ENCODE data around the gene MPPED2.

The MPPED2 gene

DNA sequence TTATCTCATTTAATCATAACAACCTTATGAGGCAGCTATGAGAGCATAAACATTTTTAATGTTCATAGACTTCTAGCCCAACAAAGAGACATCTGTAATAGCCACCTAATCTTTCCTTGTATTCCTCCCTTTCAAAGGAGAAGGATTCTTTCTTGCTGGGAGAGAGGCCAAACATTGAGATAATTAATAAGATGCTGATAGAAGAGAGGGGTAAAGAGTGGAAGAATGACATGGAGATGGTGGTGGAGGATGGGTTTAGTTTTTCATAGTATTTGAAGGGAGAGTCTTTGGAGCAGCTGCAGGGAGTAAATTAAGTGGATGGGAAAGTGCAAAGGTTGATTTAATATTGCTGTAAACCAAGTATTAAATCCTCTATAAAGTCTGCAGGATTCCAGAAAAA, 205.3 kb downstream of the MPPED2 start:
- POLR2A ChIA-PET, result no interaction called here
- TF ChIP-seq BHLHE40 (IDR thresholded peaks at IDR 0.05; ENCODE audit: borderline replicate concordance) (no peak), TARDBP (IDR thresholded peaks at IDR 0.05) (no peak), LEF1 (IDR thresholded peaks at IDR 0.05; ENCODE audit: borderline replicate concordance) (no peak), FOXM1 (IDR thresholded peaks at IDR 0.05; ENCODE audit: borderline replicate concordance) (no peak), FOXK2 (IDR thresholded peaks at IDR 0.05) (no peak), CTBP1 (IDR thresholded peaks at IDR 0.05; ENCODE audit: borderline replicate concordance) (no peak), ZNF384 (IDR thresholded peaks at IDR 0.05) (no peak)
- TF ChIP-seq, protein P1, sequence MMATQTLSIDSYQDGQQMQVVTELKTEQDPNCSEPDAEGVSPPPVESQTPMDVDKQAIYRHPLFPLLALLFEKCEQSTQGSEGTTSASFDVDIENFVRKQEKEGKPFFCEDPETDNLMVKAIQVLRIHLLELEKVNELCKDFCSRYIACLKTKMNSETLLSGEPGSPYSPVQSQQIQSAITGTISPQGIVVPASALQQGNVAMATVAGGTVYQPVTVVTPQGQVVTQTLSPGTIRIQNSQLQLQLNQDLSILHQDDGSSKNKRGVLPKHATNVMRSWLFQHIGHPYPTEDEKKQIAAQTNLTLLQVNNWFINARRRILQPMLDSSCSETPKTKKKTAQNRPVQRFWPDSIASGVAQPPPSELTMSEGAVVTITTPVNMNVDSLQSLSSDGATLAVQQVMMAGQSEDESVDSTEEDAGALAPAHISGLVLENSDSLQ (IDR thresholded peaks at IDR 0.05), result no peak
- no peak for DNase-seq (ENCODE audit: extremely low spot score)
- CTCF ChIA-PET, result no interaction called here

DNA sequence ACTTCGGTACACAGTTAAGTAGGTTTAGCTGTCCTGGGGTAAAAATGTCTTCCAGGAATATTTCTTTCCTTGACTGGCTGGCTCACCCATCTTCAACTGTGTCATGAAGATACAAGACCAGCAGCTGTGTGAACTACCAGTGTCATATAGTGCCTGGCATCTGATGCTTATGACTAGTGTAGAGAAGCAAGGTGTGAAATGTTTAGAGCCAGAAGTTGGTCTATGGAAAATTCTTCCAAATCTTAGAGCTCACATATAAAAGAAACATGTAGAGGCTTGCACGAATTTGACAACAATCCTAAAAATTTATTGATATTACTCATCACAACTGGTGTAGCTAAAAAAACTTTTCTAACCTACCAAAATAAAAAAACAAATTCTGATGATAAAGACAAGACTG, 208.8 kb downstream of the MPPED2 start:
- DNase-seq (ENCODE audit: extremely low spot score), result no peak
- ChIA-PET POLR2A (no interaction called here), CTCF (no interaction called here)
- TF ChIP-seq NFRKB (IDR thresholded peaks at IDR 0.05) (no peak), CTBP1 (IDR thresholded peaks at IDR 0.05; ENCODE audit: borderline replicate concordance) (no peak), LEF1 (IDR thresholded peaks at IDR 0.05; ENCODE audit: borderline replicate concordance) (no peak), SUZ12 (IDR thresholded peaks at IDR 0.05) (no peak), FOXK2 (IDR thresholded peaks at IDR 0.05) (no peak), HDGF (IDR thresholded peaks at IDR 0.05; ENCODE audit: borderline replicate concordance) (no peak), ELF4 (IDR thresholded peaks at IDR 0.05) (no peak), TARDBP (IDR thresholded peaks at IDR 0.05) (no peak), ZNF384 (IDR thresholded peaks at IDR 0.05) (no peak), BHLHE40 (IDR thresholded peaks at IDR 0.05; ENCODE audit: borderline replicate concordance) (no peak), L3MBTL2 (conservative IDR thresholded peaks at IDR 0.05) (no peak)

- no peak for DNase-seq (ENCODE audit: extremely low spot score)
- ChIA-PET CTCF (no interaction called here), POLR2A (no interaction called here)
- TF ChIP-seq SUZ12 (IDR thresholded peaks at IDR 0.05) (no peak), ELF4 (IDR thresholded peaks at IDR 0.05) (no peak), L3MBTL2 (conservative IDR thresholded peaks at IDR 0.05) (no peak), TARDBP (IDR thresholded peaks at IDR 0.05) (no peak), HDGF (IDR thresholded peaks at IDR 0.05; ENCODE audit: borderline replicate concordance) (no peak), ZNF384 (IDR thresholded peaks at IDR 0.05) (no peak), LEF1 (IDR thresholded peaks at IDR 0.05; ENCODE audit: borderline replicate concordance) (no peak), FOXK2 (IDR thresholded peaks at IDR 0.05) (no peak), FOXM1 (IDR thresholded peaks at IDR 0.05; ENCODE audit: borderline replicate concordance) (no peak), NFRKB (IDR thresholded peaks at IDR 0.05) (no peak), CTBP1 (IDR thresholded peaks at IDR 0.05; ENCODE audit: borderline replicate concordance) (no peak), FOXA1 (IDR thresholded peaks at IDR 0.05) (no peak), ARNT (IDR thresholded peaks at IDR 0.05) (no peak), SP1 (IDR thresholded peaks at IDR 0.05) (no peak)
- TF ChIP-seq, protein P1 (IDR thresholded peaks at IDR 0.05), result no peak
Measured at GRCh38 chr11:30370164-30370563, 216.0 kb downstream of the MPPED2 start.

GRCh38 chr11:30368394-30368793, 217.8 kb downstream of the MPPED2 start:
- DNase-seq (ENCODE audit: extremely low spot score), result no peak
- POLR2A ChIA-PET, result no interaction called here
- CTCF ChIA-PET, result no interaction called here
- TF ChIP-seq ZNF384 (IDR thresholded peaks at IDR 0.05) (no peak), ELF4 (IDR thresholded peaks at IDR 0.05) (no peak), NFRKB (IDR thresholded peaks at IDR 0.05) (no peak), L3MBTL2 (conservative IDR thresholded peaks at IDR 0.05) (no peak), FOXM1 (IDR thresholded peaks at IDR 0.05; ENCODE audit: borderline replicate concordance) (no peak), SUZ12 (IDR thresholded peaks at IDR 0.05) (no peak), ARNT (IDR thresholded peaks at IDR 0.05) (no peak), FOXA1 (IDR thresholded peaks at IDR 0.05) (no peak), BHLHE40 (IDR thresholded peaks at IDR 0.05; ENCODE audit: borderline replicate concordance) (no peak), SP1 (IDR thresholded peaks at IDR 0.05) (no peak), TARDBP (IDR thresholded peaks at IDR 0.05) (no peak), FOXK2 (IDR thresholded peaks at IDR 0.05) (no peak), LEF1 (IDR thresholded peaks at IDR 0.05; ENCODE audit: borderline replicate concordance) (no peak), CTBP1 (IDR thresholded peaks at IDR 0.05; ENCODE audit: borderline replicate concordance) (no peak)
- TF ChIP-seq, protein P1 (IDR thresholded peaks at IDR 0.05), result no peak

DNA sequence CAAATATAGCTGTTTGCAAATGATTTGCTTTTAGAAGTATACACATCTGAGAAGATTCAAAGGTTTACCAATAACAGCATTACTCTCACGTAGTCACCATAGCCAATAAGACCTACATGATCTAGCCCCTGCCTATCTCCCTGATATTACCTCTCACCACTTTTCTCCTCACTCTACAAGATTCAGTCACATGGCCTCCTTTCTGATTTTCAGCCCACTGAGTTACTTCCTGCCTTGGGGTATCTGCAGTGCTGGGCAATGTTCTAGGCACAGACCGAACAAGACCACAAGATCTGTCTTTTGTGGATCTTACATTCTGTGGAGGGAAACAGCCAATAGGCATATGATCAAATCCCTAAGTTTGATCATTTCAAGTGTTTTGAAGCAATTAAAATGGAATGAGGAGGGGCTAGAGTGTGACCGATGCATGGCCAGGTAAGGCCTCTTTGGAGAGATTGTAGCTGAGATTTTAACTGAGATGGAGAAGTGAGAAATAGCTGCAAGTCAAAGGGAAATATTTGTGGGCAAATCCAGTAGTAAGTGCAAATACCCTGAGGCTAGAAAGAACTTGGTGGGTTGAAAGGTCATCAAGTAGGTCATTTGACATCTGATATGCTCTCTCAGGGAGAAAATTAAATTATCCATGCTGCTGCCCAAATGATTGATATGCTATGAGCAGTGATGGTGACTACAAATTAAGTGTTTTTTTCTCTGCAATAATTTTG, 220.2 kb downstream of the MPPED2 start:
- DNase-seq (ENCODE audit: extremely low spot score), result no peak
- POLR2A ChIA-PET, result no interaction called here
- TF ChIP-seq, protein P1 (IDR thresholded peaks at IDR 0.05), result no peak
- TF ChIP-seq NFRKB (IDR thresholded peaks at IDR 0.05) (no peak), FOXK2 (IDR thresholded peaks at IDR 0.05) (no peak), CTBP1 (IDR thresholded peaks at IDR 0.05; ENCODE audit: borderline replicate concordance) (no peak), BHLHE40 (IDR thresholded peaks at IDR 0.05; ENCODE audit: borderline replicate concordance) (no peak), FOXA1 (IDR thresholded peaks at IDR 0.05) (no peak), ZNF384 (IDR thresholded peaks at IDR 0.05) (no peak), SUZ12 (IDR thresholded peaks at IDR 0.05) (no peak), FOXM1 (IDR thresholded peaks at IDR 0.05; ENCODE audit: borderline replicate concordance) (no peak), ELF4 (IDR thresholded peaks at IDR 0.05) (no peak), ARNT (IDR thresholded peaks at IDR 0.05) (no peak), LEF1 (IDR thresholded peaks at IDR 0.05; ENCODE audit: borderline replicate concordance) (no peak), SP1 (IDR thresholded peaks at IDR 0.05) (no peak), HDGF (IDR thresholded peaks at IDR 0.05; ENCODE audit: borderline replicate concordance) (no peak), L3MBTL2 (conservative IDR thresholded peaks at IDR 0.05) (no peak), TARDBP (IDR thresholded peaks at IDR 0.05) (no peak)
- CTCF ChIA-PET, result no interaction called here
